GM12801 (cell line): ENCODE measurements around the gene IDI2.

Experiments used
- TF ChIP-seq, protein P1 (sequence below): IDR thresholded peaks from one replicate; pipeline ENCODE4 v1.5.1; 2011; ENCODE audit warnings: control low read depth; ENCODE audit not compliant: insufficient read length; ENCODE audit errors: extremely low read depth

IDI2 gene

GRCh38 chr10:1025683-1026082, at the start of gene IDI2:
Gene IDI2 (minus strand): TSS chr10:1025859. CDS start chr10:1024723, 1,136 bp downstream.
- TF ChIP-seq, protein P1, sequence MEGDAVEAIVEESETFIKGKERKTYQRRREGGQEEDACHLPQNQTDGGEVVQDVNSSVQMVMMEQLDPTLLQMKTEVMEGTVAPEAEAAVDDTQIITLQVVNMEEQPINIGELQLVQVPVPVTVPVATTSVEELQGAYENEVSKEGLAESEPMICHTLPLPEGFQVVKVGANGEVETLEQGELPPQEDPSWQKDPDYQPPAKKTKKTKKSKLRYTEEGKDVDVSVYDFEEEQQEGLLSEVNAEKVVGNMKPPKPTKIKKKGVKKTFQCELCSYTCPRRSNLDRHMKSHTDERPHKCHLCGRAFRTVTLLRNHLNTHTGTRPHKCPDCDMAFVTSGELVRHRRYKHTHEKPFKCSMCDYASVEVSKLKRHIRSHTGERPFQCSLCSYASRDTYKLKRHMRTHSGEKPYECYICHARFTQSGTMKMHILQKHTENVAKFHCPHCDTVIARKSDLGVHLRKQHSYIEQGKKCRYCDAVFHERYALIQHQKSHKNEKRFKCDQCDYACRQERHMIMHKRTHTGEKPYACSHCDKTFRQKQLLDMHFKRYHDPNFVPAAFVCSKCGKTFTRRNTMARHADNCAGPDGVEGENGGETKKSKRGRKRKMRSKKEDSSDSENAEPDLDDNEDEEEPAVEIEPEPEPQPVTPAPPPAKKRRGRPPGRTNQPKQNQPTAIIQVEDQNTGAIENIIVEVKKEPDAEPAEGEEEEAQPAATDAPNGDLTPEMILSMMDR, result no peak

- TF ChIP-seq, protein P1, result no peak
Observed at GRCh38 chr10:1074748-1075308, 49.2 kb upstream of the IDI2 start.

- TF ChIP-seq, protein P1, result no peak
Observed at GRCh38 chr10:1074052-1074747, 48.5 kb upstream of the IDI2 start.

DNA sequence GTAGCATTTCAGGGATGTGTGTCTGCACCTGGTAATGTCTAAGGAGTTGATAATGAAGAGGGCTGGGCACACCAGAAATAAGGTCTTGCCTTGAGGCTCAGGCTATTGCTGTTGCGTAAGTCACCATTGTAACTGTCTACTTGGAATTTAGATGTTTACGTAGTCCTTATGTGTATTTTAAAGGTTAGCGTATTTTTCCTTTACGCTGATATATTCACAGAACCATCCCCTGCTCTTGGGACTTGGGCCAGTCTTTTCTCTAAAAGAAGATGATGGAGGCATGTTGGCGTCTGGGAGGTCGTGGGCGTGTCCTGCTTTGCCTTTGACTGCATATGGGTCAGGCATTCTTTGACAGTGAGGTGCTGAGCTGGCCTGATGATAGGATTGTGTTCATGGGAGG, 45.3 kb upstream of the IDI2 start:
- TF ChIP-seq, protein P1, result no peak

DNA sequence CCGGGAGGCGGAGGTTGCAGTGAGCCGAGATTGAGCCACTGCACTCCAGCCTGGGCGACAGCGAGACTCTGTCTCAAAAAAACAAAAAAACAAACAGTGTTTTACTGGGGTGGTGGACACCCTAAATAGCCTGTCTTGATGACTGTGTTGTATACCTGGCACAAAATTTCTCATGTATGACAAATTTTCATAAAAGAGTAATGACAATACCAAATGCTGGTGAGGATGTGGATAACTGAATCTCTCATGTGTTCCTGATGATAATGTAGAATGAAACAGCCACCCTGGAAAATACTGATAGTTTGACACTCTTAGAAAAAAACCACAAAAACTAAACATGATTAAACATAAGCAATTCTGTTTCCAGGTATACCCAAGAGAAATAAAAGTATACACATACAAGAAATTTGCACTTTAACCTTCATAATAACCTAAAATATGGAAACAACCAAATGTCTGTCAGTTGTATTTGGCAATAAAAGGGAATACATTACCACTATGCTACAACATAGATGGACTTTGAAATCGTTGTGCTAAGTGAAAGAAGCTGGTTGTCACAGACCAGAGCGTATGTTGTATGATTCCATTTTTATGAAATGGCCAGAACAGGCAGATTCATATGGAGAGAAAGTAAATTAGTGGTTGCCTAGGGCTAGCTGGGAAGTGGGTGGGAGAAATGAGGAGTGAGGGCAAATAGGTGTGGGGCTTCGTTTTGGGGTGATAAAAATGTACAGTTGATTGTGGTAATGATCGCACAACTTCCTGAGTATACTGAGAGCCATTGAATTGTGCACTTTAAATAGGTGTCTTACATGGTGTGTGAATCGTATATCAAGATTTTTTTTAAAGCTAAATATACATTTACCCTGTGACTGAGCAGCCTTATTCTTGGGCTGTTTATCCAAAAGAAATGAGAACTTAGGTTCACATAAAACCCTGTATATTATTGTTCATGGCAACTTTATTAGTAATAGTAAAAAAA, 43.0 kb upstream of the IDI2 start:
- TF ChIP-seq, protein P1, result no peak

GRCh38 chr10:1064964-1065247, 39.2 kb upstream of the IDI2 start:
- TF ChIP-seq, protein P1, result no peak

GRCh38 chr10:1063232-1063865, 37.7 kb upstream of the IDI2 start:
- TF ChIP-seq, protein P1, result no peak
